Nephron (organoid): ENCODE measurements around the gene RNF113B.

Source experiments
- H3K27ac Mint-ChIP-seq, 3 experiments: 2 replicates each; pipeline ENCODE4 v1.8.0; 2020; ENCODE audit warnings: mixed read lengths in 3 of 3, mild to moderate bottlenecking in 2 of 3, moderate library complexity in 1 of 3
- H3K27me3 Mint-ChIP-seq: 2 replicates; pipeline ENCODE4 v1.8.0; 2021; ENCODE audit warnings: low read depth, mild to moderate bottlenecking, moderate library complexity, mixed read lengths
- H3K36me3 Mint-ChIP-seq: 2 replicates; pipeline ENCODE4 v1.8.0; 2020; ENCODE audit warnings: low read depth, mixed read lengths
- H3K4me1 Mint-ChIP-seq: 2 replicates; pipeline ENCODE4 v1.8.0; 2020; ENCODE audit warnings: mixed read lengths
- H3K4me3 Mint-ChIP-seq, 3 experiments: 2 replicates each; pipeline ENCODE4 v1.8.0; 2020; ENCODE audit warnings: mild to moderate bottlenecking in 3 of 3, mixed read lengths in 3 of 3, moderate library complexity in 2 of 3
- H3K9me3 Mint-ChIP-seq: 2 replicates; pipeline ENCODE4 v1.8.0; 2020; ENCODE audit warnings: mixed read lengths
- CTCF ChIP-seq, 3 experiments: fragments of 200-600 bp; sonication (generic); IDR thresholded peaks; one replicate each; pipeline ENCODE4 v1.5.0; 2021; ENCODE audit warnings: antibody characterized with exemption in 3 of 3; ENCODE audit not compliant: unreplicated experiment in 3 of 3

RNF113B gene

GRCh38 chr13:98182153-98182552, 5.1 kb upstream of the RNF113B start:
- H3K36me3 Mint-ChIP-seq: peaks cover 38% of the 10 kb centered on the region
- H3K4me3 Mint-ChIP-seq: no peak overlapping the region
- TF ChIP-seq CTCF (IDR thresholded peaks at IDR 0.05; ENCODE audit: unreplicated experiment in 3 of 3): no peak
- H3K4me1 Mint-ChIP-seq: peaks cover 59% of the 10 kb centered on the region
- H3K9me3 Mint-ChIP-seq: peaks cover 10% of the 10 kb centered on the region
- H3K27me3 Mint-ChIP-seq: no peaks in the 10 kb centered on the region
- peak overlapping the region; percentile 44 to 64 (median 57) for H3K27ac Mint-ChIP-seq

GRCh38 chr13:98181111-98181815, 4.2 kb upstream of the RNF113B start:
- Mint-ChIP-seq H3K27ac (peak overlapping the region; percentile 50 to 83 (median 77)), H3K4me3 (no peak overlapping the region), H3K9me3 (peaks cover 10% of the 10 kb centered on the region), H3K36me3 (peaks cover 39% of the 10 kb centered on the region), H3K4me1 (peaks cover 57% of the 10 kb centered on the region), H3K27me3 (no peaks in the 10 kb centered on the region)
- TF ChIP-seq CTCF (IDR thresholded peaks at IDR 0.05; ENCODE audit: unreplicated experiment in 3 of 3): no peak

- no peak overlapping the region for H3K4me3 Mint-ChIP-seq
- TF ChIP-seq CTCF (IDR thresholded peaks at IDR 0.05; ENCODE audit: unreplicated experiment in 3 of 3): no peak
- peaks cover 42% of the 10 kb centered on the region for H3K36me3 Mint-ChIP-seq
- H3K27me3 Mint-ChIP-seq: no peaks in the 10 kb centered on the region
- H3K9me3 Mint-ChIP-seq: peaks cover 10% of the 10 kb centered on the region
- H3K27ac Mint-ChIP-seq: peak overlapping the region; percentile 50 to 83 (median 77)
- peaks cover 63% of the 10 kb centered on the region for H3K4me1 Mint-ChIP-seq
Measured at GRCh38 chr13:98180092-98180491, 3.0 kb upstream of the RNF113B start.

- Mint-ChIP-seq H3K4me1 (peaks cover 73% of the 10 kb centered on the region), H3K27me3 (peaks cover 3% of the 10 kb centered on the region), H3K27ac (peak overlapping the region; percentile 92 to 97 (median 94)), H3K4me3 (no peak overlapping the region), H3K36me3 (peaks cover 51% of the 10 kb centered on the region), H3K9me3 (peaks cover 10% of the 10 kb centered on the region)
- no peak for TF ChIP-seq CTCF (IDR thresholded peaks at IDR 0.05; ENCODE audit: unreplicated experiment in 3 of 3)
Measured at GRCh38 chr13:98175823-98176222, 1.2 kb downstream of the RNF113B start.

GRCh38 chr13:98175043-98175442, 2.0 kb downstream of the RNF113B start:
- peak overlapping the region; percentile 92 to 97 (median 94) for H3K27ac Mint-ChIP-seq

More at GRCh38 chr13:98175043-98175442, 2.0 kb downstream of the RNF113B start:
- Mint-ChIP-seq H3K4me3 (peak overlapping the region in 2 of 3 experiments; percentile 5 to 66), H3K4me1 (peaks cover 68% of the 10 kb centered on the region), H3K9me3 (peaks cover 5% of the 10 kb centered on the region), H3K27me3 (peaks cover 3% of the 10 kb centered on the region), H3K36me3 (peaks cover 46% of the 10 kb centered on the region)
- no peak for TF ChIP-seq CTCF (IDR thresholded peaks at IDR 0.05; ENCODE audit: unreplicated experiment in 3 of 3)
